ENCODE results near the gene KCNK4.

Gene KCNK4

DNA sequence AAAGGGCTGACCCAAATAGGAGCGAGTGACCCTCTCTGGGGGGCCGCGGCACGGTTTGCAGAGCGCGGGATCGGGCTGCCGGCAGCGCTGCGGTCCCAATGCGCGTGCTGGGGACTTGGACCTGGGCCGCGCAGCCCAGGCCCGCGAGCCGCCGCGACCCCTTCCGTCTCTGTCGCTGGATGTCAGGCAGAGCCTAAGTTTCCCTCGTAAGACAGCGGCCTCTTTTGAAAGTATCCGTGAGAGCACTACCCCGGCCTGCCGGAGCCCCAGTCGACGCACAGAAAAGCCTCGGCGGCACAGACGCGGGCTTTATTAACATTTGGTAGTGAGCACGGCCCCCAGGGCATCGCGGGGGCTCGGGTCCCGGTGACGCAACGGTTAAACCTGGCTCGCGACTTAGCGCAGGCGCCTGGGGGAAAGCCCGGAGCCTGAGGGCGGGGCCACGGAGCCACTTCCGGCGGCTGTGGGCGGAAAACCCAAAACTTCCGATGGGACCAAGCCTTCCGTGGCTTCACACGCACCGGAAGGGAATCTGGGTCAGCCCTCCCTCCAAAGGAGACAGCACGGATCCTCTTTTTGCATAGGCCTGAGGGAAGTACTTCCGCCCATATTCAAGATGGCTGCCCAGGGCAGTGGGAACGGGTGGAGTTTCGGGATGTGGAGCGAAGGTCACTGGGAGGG is 21.4 kb upstream of the KCNK4 start:
- DNase-seq: peak; percentile 98

- no peak for DNase-seq
Observed at GRCh38 chr11:64275031-64275800, 15.9 kb upstream of the KCNK4 start.

GRCh38 chr11:64275841-64276240 is 15.3 kb upstream of the KCNK4 start:
- no peak for DNase-seq

DNA sequence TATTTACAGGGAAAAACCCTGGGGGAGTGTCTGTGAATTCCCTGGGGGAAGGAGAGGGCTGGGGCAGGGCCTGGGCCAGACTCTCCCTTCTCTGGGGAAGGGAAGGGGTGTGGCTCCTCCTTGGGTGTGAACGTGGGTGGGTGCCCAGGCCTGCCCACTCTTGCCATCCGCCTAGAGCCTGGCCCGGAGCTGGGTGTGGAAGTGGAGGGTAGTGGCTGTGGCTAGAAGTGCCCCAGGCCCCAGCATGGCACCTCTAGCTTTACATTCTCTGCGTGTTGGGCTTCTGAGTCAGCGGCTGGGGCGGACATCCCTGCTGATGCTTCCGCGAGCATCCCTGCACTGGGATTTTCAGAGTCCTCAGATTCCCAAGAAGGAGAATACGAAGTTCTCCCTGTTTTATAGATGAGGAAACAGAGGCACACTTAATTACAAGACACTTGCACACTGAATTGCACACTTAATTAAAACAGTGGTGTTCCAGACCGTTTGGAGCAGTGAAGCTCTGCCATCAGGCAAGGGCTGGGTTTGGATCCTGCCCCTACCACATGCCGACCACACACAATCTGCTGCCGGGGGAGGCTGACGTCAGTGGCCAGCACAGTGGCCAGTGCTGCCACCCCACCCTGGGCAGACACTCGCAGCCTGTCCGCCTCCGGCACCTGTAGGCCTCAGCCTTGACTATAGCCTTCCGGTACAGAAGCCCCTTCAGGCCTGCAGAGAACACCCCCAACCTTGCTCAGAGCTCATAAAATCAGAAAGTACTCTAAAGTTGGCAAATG is 14.3 kb upstream of the KCNK4 start:
- DNase-seq: no peak

DNA sequence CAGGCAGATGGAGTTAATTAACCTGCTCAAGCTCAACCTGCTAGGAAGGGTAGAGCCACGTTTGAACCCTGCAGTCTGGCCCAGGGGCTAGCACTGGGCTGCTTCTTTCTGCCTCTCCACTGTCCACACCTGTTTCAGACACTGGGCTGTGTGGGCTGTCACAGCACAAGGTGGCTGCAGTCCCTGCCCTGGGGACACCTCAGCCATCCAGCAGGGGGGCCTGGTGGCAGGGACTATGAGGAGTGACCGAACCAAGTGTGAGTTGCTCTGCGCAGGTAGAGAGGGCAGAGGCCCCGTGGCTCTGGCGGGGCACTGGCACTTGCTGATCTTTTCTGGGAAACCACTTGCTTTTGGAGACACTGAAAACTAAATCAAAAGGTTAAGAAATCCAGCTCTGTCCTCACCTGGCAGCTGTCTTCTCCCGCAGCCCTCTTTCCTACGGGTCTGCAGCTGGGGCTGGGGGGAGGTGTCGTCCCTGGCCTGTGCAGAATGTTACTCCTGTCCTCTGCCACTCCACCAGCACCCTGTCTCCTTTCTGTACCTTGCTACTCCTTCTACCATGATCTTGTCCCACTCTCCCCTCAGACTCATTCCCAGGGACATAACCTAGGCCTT is 12.4 kb upstream of the KCNK4 start:
- no peak for DNase-seq

DNA sequence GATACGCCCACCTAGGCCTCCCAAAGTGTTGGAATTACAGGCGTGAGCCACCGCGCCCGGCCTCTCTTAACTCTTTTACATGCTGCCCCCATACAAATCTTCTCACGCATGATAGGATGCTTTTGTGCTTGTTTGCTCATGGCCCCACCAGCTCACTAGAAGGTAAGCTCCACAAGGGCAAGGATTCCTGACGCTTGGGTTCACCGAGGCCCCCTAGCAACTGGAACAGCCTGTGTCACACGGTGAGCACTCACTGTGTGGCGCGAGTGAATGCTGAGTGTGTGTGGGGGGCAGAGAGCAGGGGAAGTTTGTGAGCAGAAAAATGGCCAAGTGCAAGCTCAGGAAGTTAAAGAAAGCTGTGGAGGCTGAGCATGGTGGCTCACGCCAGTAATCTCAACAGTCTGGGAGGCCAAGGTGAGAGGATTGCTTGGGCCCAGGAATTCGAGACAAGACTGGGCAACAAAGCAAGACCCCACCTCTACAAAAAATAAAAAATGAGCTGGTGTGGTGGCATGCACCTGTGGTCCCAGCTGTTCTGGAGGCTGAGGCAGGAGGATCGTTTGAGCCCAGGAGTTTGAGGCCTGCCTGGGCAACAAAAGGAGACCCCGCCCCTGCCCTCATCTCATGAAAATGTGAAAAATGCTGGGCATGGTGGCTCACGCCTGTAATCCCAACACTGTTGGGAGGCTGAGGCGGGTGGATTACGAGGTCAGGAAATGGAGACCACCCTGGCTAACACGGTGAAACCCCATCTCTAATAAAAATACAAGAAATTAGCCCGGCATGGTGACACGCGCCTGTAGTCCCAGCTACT is 8.9 kb upstream of the KCNK4 start:
- DNase-seq: no peak

GRCh38 chr11:64283092-64283491 is 8.0 kb upstream of the KCNK4 start:
- DNase-seq: no peak

GRCh38 chr11:64284048-64284961 is 6.8 kb upstream of the KCNK4 start, which contains the start of gene BAD:
Gene BAD, minus strand, starts transcription at chr11:64284665. Its CDS starts 297 bp downstream, at chr11:64284368.
- peak; percentile 95 for DNase-seq

DNA sequence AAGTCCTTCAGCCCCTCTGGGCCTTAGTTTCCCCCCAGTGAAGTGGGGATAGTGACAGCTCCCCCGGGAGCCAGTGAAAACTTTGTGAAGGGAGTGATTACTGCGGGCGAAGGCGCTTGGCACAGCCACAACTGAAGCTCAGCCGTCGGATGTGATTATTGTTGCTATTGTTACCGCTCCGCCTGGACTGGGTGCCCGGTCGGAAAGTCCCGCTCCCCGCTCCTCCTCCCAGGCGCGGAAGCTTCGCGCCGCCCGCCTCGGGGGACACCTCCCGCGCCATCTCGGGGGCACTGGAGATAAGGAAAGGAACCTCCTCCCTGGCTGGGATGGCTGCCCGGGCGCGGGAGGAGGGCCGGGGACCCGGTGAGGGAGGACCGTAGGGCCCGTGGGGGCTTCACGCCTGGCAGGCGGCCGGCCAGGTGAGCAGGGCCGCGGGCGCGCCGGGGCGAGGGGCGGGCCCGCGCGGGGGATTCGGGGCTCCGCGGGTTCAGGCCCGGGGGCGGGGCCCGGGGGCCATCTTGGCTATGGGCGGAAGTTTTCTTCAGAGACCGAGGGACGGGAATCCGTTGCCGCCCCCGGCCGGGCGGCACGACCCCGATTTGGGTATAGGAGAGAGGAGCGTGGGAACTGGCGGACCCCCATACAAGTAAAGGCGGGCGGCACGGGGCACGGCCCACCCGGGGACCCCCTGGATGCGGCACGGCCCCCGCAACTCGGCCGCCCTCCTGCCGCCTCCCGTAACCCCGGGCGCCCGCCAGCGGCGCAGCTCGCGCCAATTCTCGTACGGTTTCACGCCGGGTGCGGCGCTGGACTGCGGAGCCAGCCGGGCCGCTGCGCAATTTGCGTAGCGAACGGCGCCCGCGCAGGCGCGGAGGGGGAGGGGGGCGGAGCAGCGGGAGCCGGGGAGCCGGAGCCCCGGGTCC is 5.9 kb upstream of the KCNK4 start, which contains the start of gene GPR137:
Gene GPR137, plus strand, starts transcription at position 887 of the 923 bp plus-strand sequence. CDS start 677 bp downstream, outside the sequence.
- peak; percentile 77 for DNase-seq

DNA sequence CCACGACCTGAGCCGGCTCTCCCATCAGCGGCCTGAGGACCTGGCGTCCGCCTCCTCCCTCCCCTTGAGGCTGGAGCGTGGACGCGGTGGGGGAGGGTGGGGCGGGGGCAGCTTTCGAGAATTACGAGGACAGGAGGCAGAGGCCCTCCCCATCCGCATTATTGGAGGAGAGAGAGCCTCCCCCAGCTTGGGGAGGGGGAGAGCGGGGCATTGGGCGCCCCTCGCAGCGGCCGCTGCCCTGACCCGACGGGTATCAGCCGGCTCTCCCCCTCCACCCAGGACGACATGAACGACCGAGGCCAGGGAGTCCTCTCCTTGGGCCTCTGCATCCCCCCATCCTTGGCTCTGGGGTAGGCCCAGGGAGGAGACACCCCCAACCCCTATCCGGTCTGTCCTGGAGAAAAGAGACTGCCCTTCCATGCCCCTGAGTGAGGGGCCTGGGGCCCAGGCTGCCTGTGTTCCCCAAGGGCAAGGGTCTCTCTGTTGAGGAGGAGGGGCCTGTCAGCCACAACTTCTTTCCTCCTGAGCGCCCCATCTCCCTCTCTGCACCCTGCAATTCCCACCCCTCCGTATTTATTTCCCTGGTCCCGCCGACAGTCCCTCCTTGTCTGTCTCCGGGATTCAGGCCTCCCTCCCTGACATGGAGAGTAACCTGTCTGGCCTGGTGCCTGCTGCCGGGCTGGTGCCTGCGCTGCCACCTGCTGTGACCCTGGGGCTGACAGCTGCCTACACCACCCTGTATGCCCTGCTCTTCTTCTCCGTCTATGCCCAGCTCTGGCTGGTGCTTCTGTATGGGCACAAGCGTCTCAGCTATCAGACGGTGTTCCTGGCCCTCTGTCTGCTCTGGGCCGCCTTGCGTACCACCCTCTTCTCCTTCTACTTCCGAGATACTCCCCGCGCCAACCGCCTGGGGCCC is 5.0 kb upstream of the KCNK4 start:
- DNase-seq: peak; percentile 37

DNA sequence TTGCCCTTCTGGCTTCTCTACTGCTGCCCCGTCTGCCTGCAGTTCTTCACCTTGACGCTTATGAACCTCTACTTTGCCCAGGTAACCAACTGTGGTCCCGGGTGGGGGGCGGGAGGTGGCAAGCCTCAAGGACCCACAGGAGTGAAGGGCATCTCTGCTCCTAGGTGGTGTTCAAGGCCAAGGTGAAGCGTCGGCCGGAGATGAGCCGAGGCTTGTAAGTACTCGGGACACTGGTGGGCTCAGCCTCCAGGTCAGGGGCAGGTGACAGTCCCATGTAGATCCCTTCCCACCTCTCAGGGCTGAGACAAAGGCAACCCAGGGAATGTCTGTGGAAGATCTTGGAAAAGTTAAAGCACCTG is 4.3 kb upstream of the KCNK4 start:
- no peak for DNase-seq

DNA sequence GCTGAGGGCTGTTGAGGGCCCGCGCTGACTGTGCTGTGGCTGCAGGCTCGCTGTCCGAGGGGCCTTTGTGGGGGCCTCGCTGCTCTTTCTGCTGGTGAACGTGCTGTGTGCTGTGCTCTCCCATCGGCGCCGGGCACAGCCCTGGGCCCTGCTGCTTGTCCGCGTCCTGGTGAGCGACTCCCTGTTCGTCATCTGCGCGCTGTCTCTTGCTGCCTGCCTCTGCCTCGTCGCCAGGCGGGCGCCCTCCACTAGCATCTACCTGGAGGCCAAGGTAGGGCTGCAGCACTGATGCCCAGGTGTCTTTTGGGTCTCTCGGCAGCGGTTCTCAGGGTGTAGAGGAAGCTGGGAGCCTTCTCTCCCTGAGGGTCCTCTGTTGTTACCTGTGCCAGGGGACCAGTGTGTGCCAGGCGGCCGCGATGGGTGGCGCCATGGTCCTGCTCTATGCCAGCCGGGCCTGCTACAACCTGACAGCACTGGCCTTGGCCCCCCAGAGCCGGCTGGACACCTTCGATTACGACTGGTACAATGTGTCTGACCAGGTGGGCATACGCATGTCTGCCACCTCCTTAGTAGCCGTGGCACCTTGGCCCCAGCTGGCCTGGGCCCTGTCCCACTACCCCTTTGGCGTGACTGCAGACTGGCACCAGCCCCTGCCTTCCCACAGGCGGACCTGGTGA is 3.3 kb upstream of the KCNK4 start:
- DNase-seq: no peak

GRCh38 chr11:64288353-64288750 is 2.8 kb upstream of the KCNK4 start:
- no peak for DNase-seq

- no peak for DNase-seq
Observed at GRCh38 chr11:64289002-64289564, 2.0 kb upstream of the KCNK4 start.

DNA sequence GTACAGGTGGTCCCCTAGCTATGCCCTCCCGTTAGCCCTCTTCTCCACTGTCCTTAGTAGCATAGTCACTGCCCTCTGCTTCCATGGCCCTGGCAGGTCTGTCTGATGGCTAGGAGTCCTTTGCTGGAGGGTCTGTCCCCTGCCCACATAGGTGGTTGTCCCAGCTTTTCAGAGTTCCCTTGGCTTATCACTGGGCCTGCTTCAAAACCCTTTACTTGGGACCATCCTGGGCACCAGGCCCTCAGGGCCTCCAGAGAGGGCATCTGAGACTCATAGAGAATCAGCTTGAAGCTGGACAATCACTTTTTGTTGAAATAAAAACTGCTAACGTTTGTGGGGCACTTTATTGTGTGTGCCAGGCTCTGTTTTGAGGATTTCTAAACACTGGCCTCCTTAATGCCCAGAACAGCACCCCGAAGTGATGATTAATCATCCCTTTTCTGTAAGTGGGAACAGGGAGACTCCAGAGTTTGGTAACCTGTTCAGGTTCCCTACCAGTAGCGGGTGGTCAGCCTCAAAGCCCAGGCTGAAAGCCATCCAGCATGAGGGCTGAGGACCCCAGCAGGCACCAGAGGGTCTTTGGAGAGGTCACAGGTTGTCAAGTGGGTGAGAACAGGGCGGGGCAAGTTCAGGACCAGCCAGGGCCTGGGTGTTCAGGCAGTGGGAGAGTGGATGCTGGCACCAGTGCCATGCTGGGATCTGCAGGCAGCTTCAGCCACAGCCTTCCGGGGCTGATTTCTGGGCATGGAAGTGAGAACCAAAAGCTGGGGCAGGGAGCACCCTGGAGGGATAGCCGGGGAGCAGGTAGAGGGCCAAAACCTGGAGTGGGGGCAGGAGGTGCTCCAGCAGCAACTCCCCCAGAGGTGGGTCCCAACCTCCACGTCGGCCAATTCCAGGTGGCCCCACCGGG is 495 bp upstream of the KCNK4 start:
- DNase-seq: no peak

- DNase-seq: no peak
Observed at GRCh38 chr11:64291752-64292459, 804 bp downstream of the KCNK4 start.
